ENCODE results near the gene AK6. TPM values are rescaled to one million over a fixed set of nuclear protein-coding genes. Genes with fewer than 3 reads are reported as not detected.

The AK6 gene
- total and polyA plus RNA-seq, 9 of the 15 experiments (the other 6 are each of a cell fraction or from before 2014, with no cell fraction given): 84.6 to 669 (median 143) TPM

DNA sequence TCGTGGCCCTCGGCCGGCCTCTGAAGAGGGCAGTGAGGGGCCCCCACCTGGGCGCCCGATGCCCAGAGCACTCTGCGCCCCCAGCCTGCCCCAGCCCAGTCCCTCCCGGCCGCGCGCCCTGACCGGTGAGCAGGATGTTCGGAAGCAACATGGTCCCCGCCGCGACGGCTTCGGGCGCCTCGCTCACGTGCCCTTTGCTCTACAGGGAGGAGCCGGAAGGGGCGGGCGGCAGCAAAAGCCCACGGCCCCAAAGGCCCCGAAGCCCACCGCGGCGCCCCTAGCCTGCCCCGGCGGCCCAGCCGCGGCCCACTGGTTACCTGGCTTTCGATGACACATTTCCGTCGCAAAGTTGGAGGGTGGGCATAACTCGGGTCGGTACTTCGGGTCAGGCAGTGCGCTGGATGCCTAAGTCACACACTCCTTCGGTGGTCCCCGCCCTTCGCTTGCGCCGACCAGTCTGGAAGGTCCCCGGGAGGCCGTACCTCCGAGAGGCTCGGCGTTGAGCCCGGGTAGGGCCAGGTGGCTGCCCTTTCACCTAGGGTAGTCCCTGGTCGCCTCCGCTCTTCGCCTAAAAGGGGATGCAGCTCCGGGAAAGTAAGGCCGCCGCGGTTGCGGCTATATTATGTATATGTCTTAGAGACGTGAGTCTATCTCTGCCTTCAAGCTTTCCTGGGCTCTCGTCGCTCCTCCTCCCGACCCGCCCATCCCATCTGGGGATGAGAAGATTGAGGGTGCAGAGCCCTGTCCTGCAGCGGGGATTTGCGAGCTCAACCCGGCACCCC is at the start of gene AK6, which contains the start of the genes RAD17 and TAF9 (continued):
- TF ChIP-seq NCOA2 (IDR thresholded peaks at IDR 0.05; ENCODE audit: partially characterized antibody in 2 of 2) (peak in 1 of 2 experiments; percentile 98), HCFC1 (IDR thresholded peaks at IDR 0.05; ENCODE audit: low read depth, low read length) (peak; percentile 76), MYC (IDR thresholded peaks at IDR 0.05; ENCODE audit: low read depth, low read length) (peak; percentile 94), MYC (CRISPR knock-in tag; IDR thresholded peaks at IDR 0.05; ENCODE audit: borderline replicate concordance, low read depth) (peak; percentile 67; the same call in 1 of the 2 replicates), RBFOX2 (IDR thresholded peaks at IDR 0.05; ENCODE audit: low read depth, low read length) (peak; percentile 96), ZBED1 (IDR thresholded peaks at IDR 0.05) (peak; percentile 79; the same call in 1 of the 2 replicates), ZNF695 (CRISPR knock-in tag; IDR thresholded peaks at IDR 0.05) (no peak), PRPF4 (IDR thresholded peaks at IDR 0.05; ENCODE audit: insufficient read depth, low read depth, low read length, poor library complexity, severe bottlenecking) (peak; percentile 85), FOXK1 (CRISPR knock-in tag; IDR thresholded peaks at IDR 0.05; ENCODE audit: borderline replicate concordance) (peak; percentile 70; the same call in 1 of the 2 replicates), KHSRP (IDR thresholded peaks at IDR 0.05) (no peak), HNRNPL (IDR thresholded peaks at IDR 0.05; ENCODE audit: low read depth, low read length) (peak; percentile 91), MAZ (CRISPR knock-in tag; conservative IDR thresholded peaks at IDR 0.05 in 1 of 2, IDR thresholded peaks at IDR 0.05 in 1 of 2) (peak; percentile 99 to 100), JUND (IDR thresholded peaks at IDR 0.05; ENCODE audit: borderline replicate concordance, low read depth, low read length) (0 out of 2 replicates have a peak, but pooled peaks have one; percentile 15), JUND (tag; IDR thresholded peaks at IDR 0.05; ENCODE audit: borderline replicate concordance, low read depth, low read length) (peak; percentile 29; the same call in 1 of the 3 replicates), RBM39 (optimal IDR thresholded peaks at IDR 0.05; ENCODE audit: low read depth, low read length) (no peak), E2F3 (CRISPR knock-in tag; IDR thresholded peaks at IDR 0.05) (peak; percentile 85), CHCHD3 (CRISPR knock-in tag; IDR thresholded peaks at IDR 0.05) (no peak), TCFL5 (CRISPR knock-in tag; conservative IDR thresholded peaks at IDR 0.05) (0 out of 2 replicates have a peak, but pooled peaks have one; percentile 2), OTX1 (CRISPR knock-in tag; IDR thresholded peaks at IDR 0.05) (no peak)
- TF ChIP-seq, protein P1, sequence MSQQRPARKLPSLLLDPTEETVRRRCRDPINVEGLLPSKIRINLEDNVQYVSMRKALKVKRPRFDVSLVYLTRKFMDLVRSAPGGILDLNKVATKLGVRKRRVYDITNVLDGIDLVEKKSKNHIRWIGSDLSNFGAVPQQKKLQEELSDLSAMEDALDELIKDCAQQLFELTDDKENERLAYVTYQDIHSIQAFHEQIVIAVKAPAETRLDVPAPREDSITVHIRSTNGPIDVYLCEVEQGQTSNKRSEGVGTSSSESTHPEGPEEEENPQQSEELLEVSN (IDR thresholded peaks at IDR 0.05; ENCODE audit: borderline replicate concordance in 1 of 2, extremely low read depth in 1 of 2, insufficient read depth in 1 of 2, insufficient read length in 1 of 2, low read depth in 1 of 2, low read length in 1 of 2, poor library complexity in 1 of 2, severe bottlenecking in 1 of 2): peak; percentile 82 to 85
- TF ChIP-seq, protein P2, sequence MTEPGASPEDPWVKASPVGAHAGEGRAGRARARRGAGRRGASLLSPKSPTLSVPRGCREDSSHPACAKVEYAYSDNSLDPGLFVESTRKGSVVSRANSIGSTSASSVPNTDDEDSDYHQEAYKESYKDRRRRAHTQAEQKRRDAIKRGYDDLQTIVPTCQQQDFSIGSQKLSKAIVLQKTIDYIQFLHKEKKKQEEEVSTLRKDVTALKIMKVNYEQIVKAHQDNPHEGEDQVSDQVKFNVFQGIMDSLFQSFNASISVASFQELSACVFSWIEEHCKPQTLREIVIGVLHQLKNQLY (CRISPR knock-in tag; conservative IDR thresholded peaks at IDR 0.05): 0 out of 4 replicates have a peak, but pooled peaks of 1 of the 2 experiments have one; percentile 24
- TF ChIP-seq, protein P3, sequence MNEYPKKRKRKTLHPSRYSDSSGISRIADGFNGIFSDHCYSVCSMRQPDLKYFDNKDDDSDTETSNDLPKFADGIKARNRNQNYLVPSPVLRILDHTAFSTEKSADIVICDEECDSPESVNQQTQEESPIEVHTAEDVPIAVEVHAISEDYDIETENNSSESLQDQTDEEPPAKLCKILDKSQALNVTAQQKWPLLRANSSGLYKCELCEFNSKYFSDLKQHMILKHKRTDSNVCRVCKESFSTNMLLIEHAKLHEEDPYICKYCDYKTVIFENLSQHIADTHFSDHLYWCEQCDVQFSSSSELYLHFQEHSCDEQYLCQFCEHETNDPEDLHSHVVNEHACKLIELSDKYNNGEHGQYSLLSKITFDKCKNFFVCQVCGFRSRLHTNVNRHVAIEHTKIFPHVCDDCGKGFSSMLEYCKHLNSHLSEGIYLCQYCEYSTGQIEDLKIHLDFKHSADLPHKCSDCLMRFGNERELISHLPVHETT (CRISPR knock-in tag; conservative IDR thresholded peaks at IDR 0.05 in 1 of 2, IDR thresholded peaks at IDR 0.05 in 1 of 2): peak in 1 of 2 experiments; percentile 88; a peak in 2 of 4 replicates
- TF ChIP-seq, protein P4, sequence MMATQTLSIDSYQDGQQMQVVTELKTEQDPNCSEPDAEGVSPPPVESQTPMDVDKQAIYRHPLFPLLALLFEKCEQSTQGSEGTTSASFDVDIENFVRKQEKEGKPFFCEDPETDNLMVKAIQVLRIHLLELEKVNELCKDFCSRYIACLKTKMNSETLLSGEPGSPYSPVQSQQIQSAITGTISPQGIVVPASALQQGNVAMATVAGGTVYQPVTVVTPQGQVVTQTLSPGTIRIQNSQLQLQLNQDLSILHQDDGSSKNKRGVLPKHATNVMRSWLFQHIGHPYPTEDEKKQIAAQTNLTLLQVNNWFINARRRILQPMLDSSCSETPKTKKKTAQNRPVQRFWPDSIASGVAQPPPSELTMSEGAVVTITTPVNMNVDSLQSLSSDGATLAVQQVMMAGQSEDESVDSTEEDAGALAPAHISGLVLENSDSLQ (IDR thresholded peaks at IDR 0.05): peak; percentile 24; the same call in 1 of the 2 replicates

Measured in K562 (cell line).